Endothelial cell of umbilical vein (primary cell): ENCODE measurements around the gene TMEM132A. TPM values are rescaled to one million over a fixed set of nuclear protein-coding genes. Genes with fewer than 3 reads are reported as not detected.

Experiments used
- BruUV-seq: library from RNA; stranded (reverse); fragments of 400-500 nt; replicated peaks from 2 replicates; lab custom pipeline; 2021; lab: Mats Ljungman, UMichigan
- CTCF ChIA-PET: fragments of 300-600, 350-600 bp; sonication (Branson Sonifier 250); formaldehyde crosslinking; loops from one replicate; lab custom pipeline; 2021; ENCODE audit warnings: antibody characterized with exemption, inconsistent platforms; lab: Charles Lee
- POLR2A ChIA-PET: fragments of 300-600, 350-600 bp; sonication (Branson Sonifier 250); formaldehyde crosslinking; loops from one replicate; lab custom pipeline; 2021; ENCODE audit warnings: antibody characterized with exemption, inconsistent platforms; lab: Charles Lee
- DNase-seq: peaks from one replicate; pipeline ENCODE4 v3.0.0-alpha.2; 2011; ENCODE audit warnings: low read depth, low spot score
- FAIRE-seq: peaks from 2 replicates; lab custom pipeline; 2011; peaks lifted over from hg19 to GRCh38; lab: Jason Lieb, UNC
- H2AFZ ChIP-seq: 2 replicates; pipeline ENCODE4 v1.6.0; 2012; ENCODE audit warnings: low read depth, low read length, control low read depth, inconsistent platforms
- H3K27ac ChIP-seq: 2 replicates; pipeline ENCODE4 v1.5.1; 2011; ENCODE audit warnings: low read depth, mild to moderate bottlenecking, control low read depth, low read length, moderate library complexity; ENCODE audit not compliant: insufficient read depth
- H3K27me3 ChIP-seq, 2 experiments: 2 replicates each; pipeline versions ENCODE4 v1.6.0 to v1.6.1; 2011; ENCODE audit warnings: low read length in 2 of 2, mixed read lengths in 1 of 2; ENCODE audit not compliant: control insufficient read depth in 2 of 2, insufficient read depth in 2 of 2
- H3K36me3 ChIP-seq, 2 experiments: 2 replicates in 1 of 2; 3 replicates in 1 of 2; pipeline ENCODE4 v1.5.1; 2011; ENCODE audit warnings: low read length in 2 of 2, mild to moderate bottlenecking in 1 of 2, moderate library complexity in 1 of 2; ENCODE audit not compliant: control insufficient read depth in 2 of 2, insufficient read depth in 2 of 2; ENCODE audit errors: extremely low read depth in 1 of 2
- H3K4me1 ChIP-seq: 3 replicates; pipeline ENCODE4 v1.5.1; 2011; ENCODE audit warnings: mild to moderate bottlenecking, low read length; ENCODE audit not compliant: control insufficient read depth, insufficient read depth; ENCODE audit errors: extremely low read depth
- H3K4me2 ChIP-seq: 2 replicates; pipeline ENCODE4 v1.6.1; 2011; ENCODE audit warnings: low read length, control low read depth, mixed read lengths; ENCODE audit not compliant: insufficient read depth
- H3K4me3 ChIP-seq, 3 experiments: fragments of 200-600 bp in 1 of 3; sonication (generic), shearing (Covaris generic) in 1 of 3; replicated peaks in 1 of 3; 2 replicates each; pipeline ENCODE4 v1.5.1; 2011 to 2016; ENCODE audit warnings: control low read depth in 3 of 3, low read length in 3 of 3, mild to moderate bottlenecking in 2 of 3, inconsistent platforms in 1 of 3, low read depth in 1 of 3, moderate library complexity in 1 of 3; ENCODE audit not compliant: insufficient read depth in 1 of 3
- H3K79me2 ChIP-seq: 2 replicates; pipeline ENCODE4 v1.6.0; 2012; ENCODE audit warnings: low read length, inconsistent platforms; ENCODE audit not compliant: control insufficient read depth, insufficient read depth
- H3K9ac ChIP-seq: replicated peaks from 2 replicates; pipeline ENCODE3; 2011; ENCODE audit warnings: low read length, control low read depth; ENCODE audit not compliant: insufficient read depth; ENCODE audit errors: extremely low read depth
- H3K9me1 ChIP-seq: replicated peaks from 3 replicates; pipeline ENCODE4 v1.6.0; 2011; ENCODE audit warnings: mild to moderate bottlenecking, low read length; ENCODE audit not compliant: control insufficient read depth, insufficient read depth; ENCODE audit errors: extremely low read depth
- H3K9me3 ChIP-seq: replicated peaks from 2 replicates; pipeline ENCODE4 v1.5.1; 2012; ENCODE audit warnings: low read length, inconsistent platforms; ENCODE audit not compliant: control insufficient read depth, insufficient read depth
- H4K20me1 ChIP-seq: replicated peaks from 2 replicates; pipeline ENCODE3; 2011; ENCODE audit warnings: mild to moderate bottlenecking, low read length; ENCODE audit not compliant: control insufficient read depth, insufficient read depth; ENCODE audit errors: extremely low read depth
- CTCF ChIP-seq, 2 donors: IDR thresholded peaks; 1 replicate in 1 of 2; 2 replicates in 1 of 2; pipeline ENCODE4 v1.5.1; 2011; ENCODE audit warnings: low read length in 2 of 2, mild to moderate bottlenecking in 2 of 2, moderate library complexity in 2 of 2, control low read depth in 1 of 2, inconsistent platforms in 1 of 2, low read depth in 1 of 2; ENCODE audit not compliant: insufficient read depth in 1 of 2; ENCODE audit errors: extremely low read depth in 1 of 2
- EZH2 ChIP-seq: IDR thresholded peaks from 2 replicates; pipeline ENCODE4 v1.6.1; 2012; ENCODE audit warnings: borderline replicate concordance, low read depth, mild to moderate bottlenecking, moderate library complexity, low read length, inconsistent platforms; ENCODE audit not compliant: severe bottlenecking
- FOS ChIP-seq: IDR thresholded peaks from 2 replicates; pipeline ENCODE4 v1.6.1; 2011; ENCODE audit warnings: mild to moderate bottlenecking, low read length, moderate library complexity, borderline replicate concordance; ENCODE audit not compliant: insufficient read depth
- GATA2 ChIP-seq: IDR thresholded peaks from 2 replicates; pipeline ENCODE4 v1.7.0; 2011; ENCODE audit warnings: low read depth, mild to moderate bottlenecking, moderate library complexity, mixed read lengths, low read length; ENCODE audit not compliant: insufficient read length, insufficient read depth
- JUN ChIP-seq: IDR thresholded peaks from 2 replicates; pipeline ENCODE4 v1.6.1; 2011; ENCODE audit warnings: borderline replicate concordance, low read depth; ENCODE audit not compliant: insufficient read length, insufficient read depth
- MYC ChIP-seq: IDR thresholded peaks from one replicate; pipeline ENCODE4 v1.6.1; 2011; ENCODE audit warnings: mild to moderate bottlenecking, low read depth, low read length
- POLR2A ChIP-seq: IDR thresholded peaks from 2 replicates; pipeline ENCODE4 v1.6.1; 2012; ENCODE audit warnings: low read depth, mild to moderate bottlenecking, control low read depth, low read length
- POLR2AphosphoS5 ChIP-seq: IDR thresholded peaks from 2 replicates; pipeline ENCODE4 v1.6.1; 2012; ENCODE audit warnings: low read depth, mild to moderate bottlenecking, control low read depth, low read length, moderate library complexity; ENCODE audit not compliant: insufficient read depth
- dilution Hi-C: fragments of 300-500 bp; cut with MboI; formaldehyde crosslinking; loops from one replicate; pipeline ENCODE4 v1.15.0; 2019; ENCODE audit warnings: low sequenced_read_pairs; ENCODE audit not compliant: extremely low pct_ligation_motif_present
- intact Hi-C: fragments of 100-400 bp; cut with micrococcal nuclease; formaldehyde crosslinking; loops from one replicate; pipeline ENCODE4 v1.10.0; 2022
- polyA plus RNA-seq, 4 experiments: library from polyadenylated mRNA; depleted of rRNA in 3 of 4; stranded (reverse) in 3 of 4; unstranded in 1 of 4; fragments of >200 nt; gene quantifications; 2 replicates each; pipeline versions ENCODE4 v1.2.1 to v1.2.3, GENCODE V29; 2011 to 2012; ENCODE audit warnings: missing spikeins in 1 of 4
- total RNA-seq: library from RNA; stranded (reverse); gene quantifications from 2 replicates; pipeline ENCODE4 v1.2.3, GENCODE V29; 2021
- TF ChIP-seq, protein P1 (sequence below): IDR thresholded peaks from 2 replicates; pipeline ENCODE4 v1.6.1; 2011; ENCODE audit not compliant: insufficient read depth, insufficient read length

The TMEM132A gene
- total and polyA plus RNA-seq, 2 donors (not counting 3 experiments of a cell fraction or from before 2014, with no cell fraction given), result 74.3 to 106 TPM

DNA sequence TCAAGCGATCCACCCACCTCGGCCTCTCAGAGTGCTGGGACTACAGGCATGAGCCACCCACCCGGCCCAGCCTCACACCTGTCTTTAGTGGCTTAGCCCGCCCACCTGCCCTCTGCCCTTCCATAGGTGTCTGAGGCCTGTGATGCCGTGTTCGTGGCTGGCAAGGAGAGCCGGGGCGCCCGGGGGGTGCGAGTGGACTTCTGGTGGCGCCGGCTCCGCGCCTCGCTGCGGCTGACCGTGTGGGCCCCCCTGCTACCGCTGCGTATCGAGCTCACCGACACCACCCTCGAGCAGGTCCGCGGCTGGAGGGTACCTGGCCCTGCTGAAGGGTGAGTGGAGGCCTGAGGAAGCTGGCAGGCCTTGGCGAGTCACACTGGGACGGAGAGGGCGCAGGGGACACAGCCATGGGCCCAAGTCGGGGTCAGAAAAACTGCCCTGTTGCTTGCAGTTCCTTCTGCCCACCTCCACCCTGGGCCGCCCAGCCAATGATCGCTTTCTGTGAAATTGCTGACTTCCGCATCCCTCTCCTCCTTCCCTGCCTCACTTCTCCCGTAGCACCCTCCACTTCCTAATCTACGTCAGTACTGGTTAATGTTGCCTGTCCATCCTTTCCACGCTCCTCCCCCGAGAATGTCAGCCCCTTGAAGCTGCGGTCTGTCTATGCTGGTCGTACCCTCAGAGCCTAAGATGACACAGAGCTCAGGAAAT lies 9.3 kb downstream of the TMEM132A start:
- no peak overlapping the region for H2AFZ ChIP-seq
- intact Hi-C loops, result no loop called here
- FAIRE-seq (no peak), DNase-seq (no peak)
- no peaks in the 10 kb centered on the region for H3K9me3 ChIP-seq
- H3K27ac ChIP-seq, result no peak overlapping the region
- no peaks in the 10 kb centered on the region for H3K9me1 ChIP-seq
- H3K4me2 ChIP-seq, result no peak overlapping the region
- H3K79me2 ChIP-seq, result no peaks in the 10 kb centered on the region
- no peak for TF ChIP-seq MYC
- no peak for TF ChIP-seq POLR2AphosphoS5
- TF ChIP-seq FOS, result no peak
- no peak for TF ChIP-seq GATA2
- TF ChIP-seq EZH2, result no peak
- TF ChIP-seq CTCF (IDR thresholded peaks at IDR 0.05; ENCODE audit: extremely low read depth in 1 of 2, insufficient read depth in 1 of 2, low read depth in 1 of 2, low read length in 2 of 2), result no peak
- TF ChIP-seq, protein P1, sequence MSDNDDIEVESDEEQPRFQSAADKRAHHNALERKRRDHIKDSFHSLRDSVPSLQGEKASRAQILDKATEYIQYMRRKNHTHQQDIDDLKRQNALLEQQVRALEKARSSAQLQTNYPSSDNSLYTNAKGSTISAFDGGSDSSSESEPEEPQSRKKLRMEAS, result no peak
- no peak for TF ChIP-seq JUN
- TF ChIP-seq POLR2A, result no peak
- no peaks in the 10 kb centered on the region for H4K20me1 ChIP-seq
- ChIA-PET POLR2A (no interaction called here), CTCF (interaction anchor here (1.4 kb wide), 1 partner anchor 34 kb away, joined by 4 read pairs; no protein-coding TSS in a partner anchor)
- dilution Hi-C loops, result no loop called here
- no peak overlapping the region for H3K9ac ChIP-seq
- no peaks in the 10 kb centered on the region for H3K27me3 ChIP-seq
- H3K4me1 ChIP-seq, result peaks cover 8% of the 10 kb centered on the region
- no peak overlapping the region for H3K4me3 ChIP-seq
- peaks cover 3 to 41% of the 10 kb centered on the region in 2 experiments for H3K36me3 ChIP-seq
- no TSS peak for BruUV-seq
